ENCODE measurements around the gene HTD2.

DNA sequence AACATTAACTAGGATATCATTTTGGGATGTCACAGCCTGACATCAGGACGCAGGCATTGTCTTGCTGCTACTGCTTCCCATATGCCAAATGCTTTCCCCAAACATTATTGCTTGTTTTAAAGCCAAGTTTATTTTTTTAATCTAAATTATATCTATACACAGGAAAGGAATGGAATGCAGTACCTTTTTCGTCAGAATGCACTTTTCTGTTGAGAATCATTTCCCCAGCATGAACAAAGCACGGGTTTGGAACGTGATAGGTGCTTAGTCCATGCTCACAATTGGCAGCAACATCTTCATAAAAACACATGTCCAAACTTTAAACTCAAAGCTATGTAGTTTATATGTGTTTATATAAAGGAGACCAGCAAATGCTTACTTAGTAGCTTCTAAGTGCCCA lies 52.5 kb downstream of the HTD2 start:
- TF ChIP-seq TAF1 (IDR thresholded peaks at IDR 0.05; ENCODE audit: borderline replicate concordance, insufficient read depth, low read length) (no peak), POLR2AphosphoS5 (IDR thresholded peaks at IDR 0.05; ENCODE audit: low read depth, low read length) (no peak), SIN3A (IDR thresholded peaks at IDR 0.05; ENCODE audit: borderline replicate concordance, insufficient read depth, low read length) (no peak)
- TF ChIP-seq, protein P1, sequence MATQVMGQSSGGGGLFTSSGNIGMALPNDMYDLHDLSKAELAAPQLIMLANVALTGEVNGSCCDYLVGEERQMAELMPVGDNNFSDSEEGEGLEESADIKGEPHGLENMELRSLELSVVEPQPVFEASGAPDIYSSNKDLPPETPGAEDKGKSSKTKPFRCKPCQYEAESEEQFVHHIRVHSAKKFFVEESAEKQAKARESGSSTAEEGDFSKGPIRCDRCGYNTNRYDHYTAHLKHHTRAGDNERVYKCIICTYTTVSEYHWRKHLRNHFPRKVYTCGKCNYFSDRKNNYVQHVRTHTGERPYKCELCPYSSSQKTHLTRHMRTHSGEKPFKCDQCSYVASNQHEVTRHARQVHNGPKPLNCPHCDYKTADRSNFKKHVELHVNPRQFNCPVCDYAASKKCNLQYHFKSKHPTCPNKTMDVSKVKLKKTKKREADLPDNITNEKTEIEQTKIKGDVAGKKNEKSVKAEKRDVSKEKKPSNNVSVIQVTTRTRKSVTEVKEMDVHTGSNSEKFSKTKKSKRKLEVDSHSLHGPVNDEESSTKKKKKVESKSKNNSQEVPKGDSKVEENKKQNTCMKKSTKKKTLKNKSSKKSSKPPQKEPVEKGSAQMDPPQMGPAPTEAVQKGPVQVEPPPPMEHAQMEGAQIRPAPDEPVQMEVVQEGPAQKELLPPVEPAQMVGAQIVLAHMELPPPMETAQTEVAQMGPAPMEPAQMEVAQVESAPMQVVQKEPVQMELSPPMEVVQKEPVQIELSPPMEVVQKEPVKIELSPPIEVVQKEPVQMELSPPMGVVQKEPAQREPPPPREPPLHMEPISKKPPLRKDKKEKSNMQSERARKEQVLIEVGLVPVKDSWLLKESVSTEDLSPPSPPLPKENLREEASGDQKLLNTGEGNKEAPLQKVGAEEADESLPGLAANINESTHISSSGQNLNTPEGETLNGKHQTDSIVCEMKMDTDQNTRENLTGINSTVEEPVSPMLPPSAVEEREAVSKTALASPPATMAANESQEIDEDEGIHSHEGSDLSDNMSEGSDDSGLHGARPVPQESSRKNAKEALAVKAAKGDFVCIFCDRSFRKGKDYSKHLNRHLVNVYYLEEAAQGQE (IDR thresholded peaks at IDR 0.05; ENCODE audit: insufficient read depth in 1 of 2, low read depth in 2 of 2, low read length in 2 of 2) = no peak
